OCI-LY1 (cell line): ENCODE results near the gene CELA2B.

Experiments
- H2AFZ ChIP-seq: fragments of 200-600 bp; sonication (generic), shearing (Covaris generic); 2 replicates; pipeline ENCODE4 v1.6.0; 2014; ENCODE audit warnings: antibody characterized with exemption, mild to moderate bottlenecking, low read length
- H3F3A ChIP-seq: fragments of 200-600 bp; sonication (generic), shearing (Covaris generic); 2 replicates; pipeline ENCODE4 v1.6.0; 2014; ENCODE audit warnings: mild to moderate bottlenecking, antibody characterized with exemption, low read length, moderate library complexity; ENCODE audit not compliant: insufficient read depth
- H3K27ac ChIP-seq: fragments of 200-600 bp; sonication (generic); 2 replicates; pipeline ENCODE4 v1.5.1; 2014; ENCODE audit warnings: low read length, mixed run types, mild to moderate bottlenecking, low read depth; ENCODE audit not compliant: poor library complexity, severe bottlenecking
- H3K27me3 ChIP-seq: fragments of 200-600 bp; sonication (generic); 2 replicates; pipeline ENCODE4 v1.6.0; 2014; ENCODE audit warnings: antibody characterized with exemption, mild to moderate bottlenecking, low read length, moderate library complexity; ENCODE audit not compliant: insufficient read depth
- H3K36me3 ChIP-seq: fragments of 200-600 bp; sonication (generic); 2 replicates; pipeline ENCODE4 v1.6.1; 2014; ENCODE audit warnings: mild to moderate bottlenecking, antibody characterized with exemption, low read length, moderate library complexity, mixed read lengths; ENCODE audit not compliant: insufficient read depth
- H3K4me1 ChIP-seq: fragments of 200-600 bp; sonication (generic); 2 replicates; pipeline ENCODE4 v1.5.1; 2014; ENCODE audit warnings: mild to moderate bottlenecking, low read length, moderate library complexity; ENCODE audit not compliant: insufficient read depth, severe bottlenecking
- H3K4me2 ChIP-seq: fragments of 200-600 bp; sonication (generic), shearing (Covaris generic); 2 replicates; pipeline ENCODE4 v1.6.1; 2014; ENCODE audit warnings: low read length
- H3K4me3 ChIP-seq: fragments of 200-600 bp; sonication (generic); 2 replicates; pipeline ENCODE4 v1.5.1; 2014; ENCODE audit warnings: low read length, low read depth, mild to moderate bottlenecking, mixed read lengths; ENCODE audit not compliant: poor library complexity, severe bottlenecking
- H3K79me2 ChIP-seq: fragments of 200-600 bp; shearing (Covaris generic); 2 replicates; pipeline ENCODE4 v1.6.1; 2016; ENCODE audit warnings: mixed run types, low read length, mixed read lengths; ENCODE audit not compliant: insufficient read depth
- H3K9ac ChIP-seq: fragments of 200-600 bp; sonication (generic), shearing (Covaris generic); 2 replicates; pipeline ENCODE4 v1.6.1; 2014; ENCODE audit warnings: mild to moderate bottlenecking, low read length, mixed read lengths
- H3K9me2 ChIP-seq: fragments of 200-600 bp; sonication (generic), shearing (Covaris generic); 2 replicates; pipeline ENCODE4 v1.6.1; 2014; ENCODE audit warnings: low read depth, mild to moderate bottlenecking, low read length, mixed read lengths
- H3K9me3 ChIP-seq: fragments of 200-600 bp; shearing (Covaris generic); 2 replicates; pipeline ENCODE4 v1.6.1; 2014; ENCODE audit warnings: low read length, mixed read lengths
- H4K20me1 ChIP-seq: fragments of 200-600 bp; sonication (generic), shearing (Covaris generic); 2 replicates; pipeline ENCODE4 v1.6.0; 2016; ENCODE audit warnings: mild to moderate bottlenecking, low read length; ENCODE audit not compliant: insufficient read depth
- EZH2 ChIP-seq: fragments of 200-600 bp; sonication (generic), shearing (Covaris generic); IDR thresholded peaks from 2 replicates; pipeline ENCODE4 v1.8.0; 2017; ENCODE audit warnings: borderline replicate concordance, mixed run types, mild to moderate bottlenecking, antibody characterized with exemption, low read length, moderate library complexity, mixed read lengths
- TF ChIP-seq, protein P1 (sequence below): fragments of 200-600 bp; sonication (generic), shearing (Covaris generic); IDR thresholded peaks from 2 replicates; pipeline ENCODE4 v1.5.1; 2017; ENCODE audit warnings: mild to moderate bottlenecking, antibody characterized with exemption, low read length, moderate library complexity, mixed read lengths

The CELA2B gene

GRCh38 chr1:15522551-15522950, 46.6 kb downstream of the CELA2B start:
- no peak overlapping the region for H3K4me3 ChIP-seq
- H3K9ac ChIP-seq: no peak overlapping the region
- no peaks in the 10 kb centered on the region for H3K9me2 ChIP-seq
- TF ChIP-seq, protein P1, sequence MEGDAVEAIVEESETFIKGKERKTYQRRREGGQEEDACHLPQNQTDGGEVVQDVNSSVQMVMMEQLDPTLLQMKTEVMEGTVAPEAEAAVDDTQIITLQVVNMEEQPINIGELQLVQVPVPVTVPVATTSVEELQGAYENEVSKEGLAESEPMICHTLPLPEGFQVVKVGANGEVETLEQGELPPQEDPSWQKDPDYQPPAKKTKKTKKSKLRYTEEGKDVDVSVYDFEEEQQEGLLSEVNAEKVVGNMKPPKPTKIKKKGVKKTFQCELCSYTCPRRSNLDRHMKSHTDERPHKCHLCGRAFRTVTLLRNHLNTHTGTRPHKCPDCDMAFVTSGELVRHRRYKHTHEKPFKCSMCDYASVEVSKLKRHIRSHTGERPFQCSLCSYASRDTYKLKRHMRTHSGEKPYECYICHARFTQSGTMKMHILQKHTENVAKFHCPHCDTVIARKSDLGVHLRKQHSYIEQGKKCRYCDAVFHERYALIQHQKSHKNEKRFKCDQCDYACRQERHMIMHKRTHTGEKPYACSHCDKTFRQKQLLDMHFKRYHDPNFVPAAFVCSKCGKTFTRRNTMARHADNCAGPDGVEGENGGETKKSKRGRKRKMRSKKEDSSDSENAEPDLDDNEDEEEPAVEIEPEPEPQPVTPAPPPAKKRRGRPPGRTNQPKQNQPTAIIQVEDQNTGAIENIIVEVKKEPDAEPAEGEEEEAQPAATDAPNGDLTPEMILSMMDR: no peak
- TF ChIP-seq EZH2: no peak
- H2AFZ ChIP-seq: no peak overlapping the region
- no peaks in the 10 kb centered on the region for H3F3A ChIP-seq
- H3K36me3 ChIP-seq: no peaks in the 10 kb centered on the region
- H3K4me2 ChIP-seq: peak overlapping the region; percentile 83; the same call in 1 of the 2 replicates
- H3K4me1 ChIP-seq: peaks cover 22% of the 10 kb centered on the region
- no peaks in the 10 kb centered on the region for H3K27me3 ChIP-seq
- no peaks in the 10 kb centered on the region for H4K20me1 ChIP-seq
- no peaks in the 10 kb centered on the region for H3K9me3 ChIP-seq
- H3K79me2 ChIP-seq: peaks cover 3% of the 10 kb centered on the region; the same call in 1 of the 2 replicates
- H3K27ac ChIP-seq: no peak overlapping the region

DNA sequence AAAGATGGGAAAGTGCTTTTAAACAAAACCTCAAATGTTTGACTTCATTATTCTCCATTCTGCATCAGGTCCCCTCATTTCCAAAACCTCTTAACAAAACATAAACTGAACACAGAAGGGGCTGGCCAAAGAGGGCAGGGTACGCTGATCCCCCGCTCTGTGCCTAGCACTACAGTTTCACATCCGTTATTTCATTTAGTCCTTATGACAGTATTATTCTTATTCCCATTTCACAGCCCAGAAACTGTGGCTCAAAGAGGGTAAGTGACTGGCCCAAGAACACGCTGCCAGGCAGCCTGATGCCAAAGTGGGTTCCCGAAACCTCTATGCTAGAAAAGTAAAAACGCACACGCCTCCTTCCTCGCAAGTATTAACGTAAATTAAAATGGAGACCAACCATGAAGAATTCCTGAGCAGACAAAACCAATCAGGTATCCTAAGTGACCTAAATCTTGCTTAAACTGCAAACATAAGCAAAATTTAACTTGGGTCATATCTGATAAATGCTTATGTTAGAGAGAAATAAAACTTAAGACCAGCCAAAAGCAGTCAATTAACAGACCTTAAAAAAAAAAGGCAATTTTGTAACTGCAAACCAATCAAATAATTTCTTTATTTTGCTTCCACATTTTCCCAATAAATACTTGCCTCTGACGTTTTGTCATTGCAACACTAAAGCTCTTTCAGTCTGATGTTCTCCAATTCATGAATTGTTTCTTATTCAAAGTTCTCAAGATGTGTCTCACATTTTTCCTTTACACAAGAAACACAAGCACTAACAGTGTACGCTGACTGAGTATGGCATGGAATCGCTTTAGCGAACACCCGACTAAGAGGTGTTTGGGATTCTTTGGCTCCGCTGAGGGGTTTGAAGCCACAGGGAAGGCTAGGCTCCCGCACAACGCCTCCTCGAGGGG, 47.5 kb downstream of the CELA2B start:
- H3K4me1 ChIP-seq: peaks cover 30% of the 10 kb centered on the region
- peak overlapping the region; percentile 96 for H3K4me3 ChIP-seq
- no peaks in the 10 kb centered on the region for H3K36me3 ChIP-seq
- H3K27ac ChIP-seq: peak overlapping the region; percentile 24
- H3K79me2 ChIP-seq: peaks cover 5% of the 10 kb centered on the region; the same call in 1 of the 2 replicates
- H3K27me3 ChIP-seq: no peaks in the 10 kb centered on the region
- peak overlapping the region; percentile 89 for H3K9ac ChIP-seq
- TF ChIP-seq, protein P1: no peak
- TF ChIP-seq EZH2: no peak
- no peaks in the 10 kb centered on the region for H3K9me2 ChIP-seq
- H3F3A ChIP-seq: no peaks in the 10 kb centered on the region
- H3K9me3 ChIP-seq: no peaks in the 10 kb centered on the region
- no peaks in the 10 kb centered on the region for H4K20me1 ChIP-seq
- H3K4me2 ChIP-seq: peak overlapping the region; percentile 83
- peak overlapping the region; percentile 10; the same call in 1 of the 2 replicates for H2AFZ ChIP-seq

DNA sequence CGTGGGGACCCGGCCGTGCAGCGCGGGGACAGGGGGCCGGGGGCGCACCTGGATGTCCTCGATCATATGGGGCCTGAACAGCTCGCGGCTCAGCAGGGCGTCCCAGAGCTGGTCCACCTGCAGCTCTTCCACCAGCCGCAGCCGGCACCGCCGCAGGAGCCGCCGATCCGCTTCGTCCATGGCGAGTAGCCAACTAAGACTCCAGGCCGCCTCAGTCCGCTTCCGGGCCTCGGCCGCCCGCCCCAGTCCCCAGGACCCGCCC, 48.0 kb downstream of the CELA2B start, which contains the start of gene CASP9:
TSS of gene CASP9 (minus strand) at position 195 of the 262 bp plus-strand sequence. CDS start at position 180, 15 bp downstream.
- Histone ChIP-seq H3F3A (no peaks in the 10 kb centered on the region), H3K4me3 (peak within 1 kb of the TSS; percentile 96), H4K20me1 (no peaks in the 10 kb centered on the region), H2AFZ (peak within 1 kb of the TSS; percentile 10; the same call in 1 of the 2 replicates), H3K9me2 (no peaks in the 10 kb centered on the region), H3K27me3 (no peaks in the 10 kb centered on the region), H3K36me3 (no peaks in the 10 kb centered on the region), H3K4me1 (peaks cover 30% of the 10 kb centered on the region), H3K9ac (peak within 1 kb of the TSS; percentile 89), H3K4me2 (peak within 1 kb of the TSS; percentile 86), H3K27ac (peak within 1 kb of the TSS; percentile 75), H3K9me3 (no peaks in the 10 kb centered on the region), H3K79me2 (peaks cover 5% of the 10 kb centered on the region; the same call in 1 of the 2 replicates)
- no peak for TF ChIP-seq EZH2
- TF ChIP-seq, protein P1: no peak
